Activated B cell treated with CpG ODN at 0.5 μM for 24 hours (primary cell): ENCODE results near the gene TEAD3. TPM values are rescaled to one million over a fixed set of nuclear protein-coding genes. Genes with fewer than 3 reads are reported as not detected.

Experiments
- ATAC-seq: fragments of 200-7000 bp; cut with Tn5 transposase; one replicate; pipeline ENCODE4 v1.10.0; 2021; ENCODE audit warnings: low read depth, mild to moderate bottlenecking, moderate library complexity
- CTCF ChIA-PET: fragments of 350-600 bp; sonication (Branson Sonifier 250); formaldehyde crosslinking; loops from one replicate; lab custom pipeline; 2021; ENCODE audit warnings: antibody characterized with exemption; lab: Charles Lee
- POLR2A ChIA-PET: fragments of 350-600 bp; sonication (Branson Sonifier 250); formaldehyde crosslinking; loops from one replicate; lab custom pipeline; 2021; ENCODE audit warnings: antibody characterized with exemption; lab: Charles Lee
- DNase-seq: peaks from one replicate; pipeline ENCODE4 v3.0.0; 2022
- H3K27ac Mint-ChIP-seq: one replicate; pipeline ENCODE4 v1.8.0; 2020; ENCODE audit warnings: mixed read lengths
- H3K27me3 Mint-ChIP-seq: one replicate; pipeline ENCODE4 v1.8.0; 2021; ENCODE audit warnings: mixed read lengths
- H3K36me3 Mint-ChIP-seq: one replicate; pipeline ENCODE4 v1.8.0; 2021; ENCODE audit warnings: low read depth, mixed read lengths
- H3K4me1 Mint-ChIP-seq: one replicate; pipeline ENCODE4 v1.8.0; 2021; ENCODE audit warnings: mixed read lengths
- H3K4me3 Mint-ChIP-seq: one replicate; pipeline ENCODE4 v1.8.0; 2020; ENCODE audit warnings: mild to moderate bottlenecking, mixed read lengths
- H3K9me3 Mint-ChIP-seq: one replicate; pipeline ENCODE4 v1.8.0; 2020; ENCODE audit warnings: mixed read lengths
- CTCF ChIP-seq: fragments of 200-600 bp; IDR thresholded peaks from one replicate; pipeline ENCODE4 v1.8.0; 2022; ENCODE audit warnings: antibody characterized with exemption, mild to moderate bottlenecking
- intact Hi-C: fragments of 100-400 bp; cut with micrococcal nuclease; formaldehyde crosslinking; loops from one replicate; pipeline ENCODE4 v1.15.1; 2024
- total RNA-seq: library from RNA; stranded (reverse); gene quantifications from 2 replicates; pipeline ENCODE4 v1.2.3, GENCODE V29; 2022

TEAD3 gene
- total RNA-seq, 1 donor from 2014 or later: 0.13 TPM

DNA sequence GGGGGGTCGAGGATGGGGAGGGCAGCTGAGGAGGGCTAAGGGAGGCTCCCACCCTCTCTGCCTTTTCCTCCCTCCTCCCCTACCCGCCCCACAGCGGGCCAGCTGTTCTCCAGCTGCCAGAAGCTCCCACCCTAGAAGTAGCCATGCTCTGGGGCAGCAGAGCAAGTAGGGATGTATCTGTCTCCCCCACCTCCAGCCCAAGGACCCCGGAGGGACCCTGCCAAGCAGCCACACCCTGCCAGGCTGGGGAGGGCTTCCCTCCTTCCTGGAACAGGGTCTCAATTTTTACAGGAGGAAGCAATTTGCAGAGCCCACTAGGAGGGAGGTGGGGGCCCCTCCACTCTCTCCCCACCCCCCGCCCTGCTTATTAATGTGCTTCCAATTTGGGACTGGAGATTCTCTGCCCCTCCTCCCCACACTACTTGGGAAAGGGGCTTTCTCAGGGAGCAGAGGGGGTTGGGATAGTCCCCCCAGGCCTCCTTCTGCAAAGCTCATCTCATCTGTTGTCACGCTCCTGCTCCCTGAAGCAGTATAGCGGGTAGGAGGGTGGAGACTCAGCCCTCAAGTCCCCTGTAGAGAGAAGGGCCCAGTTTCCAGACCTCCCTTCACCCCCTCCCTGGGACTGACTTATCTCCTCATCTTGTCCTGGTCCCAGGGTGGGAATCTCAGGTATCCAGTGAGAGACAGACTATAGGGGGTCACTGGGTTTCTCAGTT is 4.5 kb downstream of the TEAD3 start:
- no peak for DNase-seq
- no peak for TF ChIP-seq CTCF
- H3K27ac Mint-ChIP-seq: no peak overlapping the region
- H3K4me1 Mint-ChIP-seq: peaks cover 5% of the 10 kb centered on the region
- ChIA-PET POLR2A (no interaction called here), CTCF (no interaction called here)
- H3K27me3 Mint-ChIP-seq: peaks cover 10% of the 10 kb centered on the region
- intact Hi-C loops: no loop called here
- no peaks in the 10 kb centered on the region for H3K36me3 Mint-ChIP-seq
- no peaks in the 10 kb centered on the region for H3K9me3 Mint-ChIP-seq
- no peak overlapping the region for H3K4me3 Mint-ChIP-seq
- no peak for ATAC-seq

DNA sequence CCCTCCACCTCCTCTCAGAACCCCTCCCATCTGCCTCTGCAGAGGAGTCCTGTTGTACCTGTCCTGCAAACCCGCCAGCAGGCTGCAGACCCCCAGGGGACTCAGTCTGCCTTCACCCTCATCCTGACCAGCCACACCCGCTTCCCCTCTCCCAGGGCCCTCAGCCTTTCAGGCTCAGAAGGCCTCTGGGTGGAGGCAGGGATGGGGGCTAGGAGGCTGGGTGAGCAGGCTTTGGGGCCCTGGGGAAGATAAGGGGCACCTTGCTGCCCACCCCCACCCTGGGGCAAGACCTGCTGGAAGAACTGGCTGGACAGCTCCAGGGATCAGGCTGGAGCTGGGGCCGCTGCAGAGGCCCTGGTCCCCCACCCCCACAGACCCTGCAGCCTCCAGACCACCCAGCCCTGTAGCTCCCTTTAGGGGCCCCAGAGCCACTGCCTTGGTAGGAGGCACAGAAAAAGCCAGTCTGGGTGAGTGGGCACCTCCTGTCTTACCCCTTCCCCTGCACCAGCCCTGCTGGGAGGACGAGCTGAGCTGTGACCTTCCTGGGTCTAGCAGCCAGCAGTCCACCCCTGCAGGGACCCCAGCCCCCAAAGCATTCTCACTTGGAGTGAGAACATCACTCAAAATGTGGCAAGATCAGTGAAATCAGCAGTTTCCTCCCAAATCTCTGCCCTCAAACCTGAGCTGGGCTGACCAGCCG is 5.2 kb downstream of the TEAD3 start:
- Mint-ChIP-seq H3K27ac (no peak overlapping the region), H3K27me3 (peaks cover 10% of the 10 kb centered on the region)
- intact Hi-C loops: no loop called here

DNA sequence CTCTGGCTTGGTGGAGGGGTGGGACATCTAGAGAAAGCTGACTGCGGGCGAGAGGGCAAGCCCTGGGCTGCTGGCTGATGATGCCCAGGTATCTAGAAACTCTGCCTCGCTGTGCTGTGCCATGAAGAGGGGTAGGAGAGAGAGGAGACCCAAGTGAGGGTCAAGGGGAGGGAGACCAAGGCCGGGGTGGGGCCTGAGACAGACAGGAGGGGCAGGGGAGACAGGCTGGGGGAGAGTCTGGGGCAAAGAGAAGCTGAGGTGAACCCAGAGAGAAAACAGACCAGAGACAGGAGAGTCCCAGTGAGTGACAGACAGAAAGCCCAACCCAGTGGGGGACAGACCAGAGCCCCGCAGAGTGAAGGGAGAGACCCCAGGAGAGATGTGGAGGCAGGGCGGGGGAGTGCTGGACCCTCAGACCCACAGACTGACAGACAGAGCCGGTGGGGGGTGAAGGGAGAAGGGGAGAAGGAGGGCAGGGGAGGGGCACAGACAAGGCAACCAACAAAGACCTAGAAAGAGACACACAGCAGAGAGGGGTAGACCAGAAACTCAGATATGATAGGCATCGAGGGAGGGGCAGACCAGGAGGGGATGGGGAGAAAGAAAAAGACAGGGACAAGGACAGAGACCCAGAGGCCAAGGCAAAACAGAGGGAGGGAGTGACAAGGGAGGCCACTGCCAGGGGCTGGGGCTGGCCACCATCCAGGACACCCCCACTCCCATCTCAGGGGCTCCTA is 5.9 kb downstream of the TEAD3 start:
- DNase-seq: no peak
- Mint-ChIP-seq H3K27me3 (peaks cover 10% of the 10 kb centered on the region), H3K4me1 (peaks cover 5% of the 10 kb centered on the region), H3K9me3 (no peaks in the 10 kb centered on the region), H3K36me3 (no peaks in the 10 kb centered on the region), H3K27ac (no peak overlapping the region), H3K4me3 (no peak overlapping the region)
- ChIA-PET CTCF (no interaction called here), POLR2A (interaction anchor here (0.5 to 0.6 kb wide), 2 partner anchors 17 to 1254 kb away, joined by 3 to 4 read pairs; partner anchors contain the start of gene HMGA1)
- intact Hi-C loops: no loop called here
- no peak for ATAC-seq
- TF ChIP-seq CTCF: no peak

More for the DNA sequence above, 5.2 kb downstream of the TEAD3 start:
- Mint-ChIP-seq H3K36me3 (no peaks in the 10 kb centered on the region), H3K4me1 (peaks cover 5% of the 10 kb centered on the region), H3K9me3 (no peaks in the 10 kb centered on the region), H3K4me3 (no peak overlapping the region)
- TF ChIP-seq CTCF: no peak
- no peak for DNase-seq
- ChIA-PET POLR2A (interaction anchor here (0.5 to 0.6 kb wide), 2 partner anchors 18 to 1255 kb away, joined by 3 to 4 read pairs; partner anchors contain the start of gene HMGA1), CTCF (no interaction called here)
- ATAC-seq: no peak

DNA sequence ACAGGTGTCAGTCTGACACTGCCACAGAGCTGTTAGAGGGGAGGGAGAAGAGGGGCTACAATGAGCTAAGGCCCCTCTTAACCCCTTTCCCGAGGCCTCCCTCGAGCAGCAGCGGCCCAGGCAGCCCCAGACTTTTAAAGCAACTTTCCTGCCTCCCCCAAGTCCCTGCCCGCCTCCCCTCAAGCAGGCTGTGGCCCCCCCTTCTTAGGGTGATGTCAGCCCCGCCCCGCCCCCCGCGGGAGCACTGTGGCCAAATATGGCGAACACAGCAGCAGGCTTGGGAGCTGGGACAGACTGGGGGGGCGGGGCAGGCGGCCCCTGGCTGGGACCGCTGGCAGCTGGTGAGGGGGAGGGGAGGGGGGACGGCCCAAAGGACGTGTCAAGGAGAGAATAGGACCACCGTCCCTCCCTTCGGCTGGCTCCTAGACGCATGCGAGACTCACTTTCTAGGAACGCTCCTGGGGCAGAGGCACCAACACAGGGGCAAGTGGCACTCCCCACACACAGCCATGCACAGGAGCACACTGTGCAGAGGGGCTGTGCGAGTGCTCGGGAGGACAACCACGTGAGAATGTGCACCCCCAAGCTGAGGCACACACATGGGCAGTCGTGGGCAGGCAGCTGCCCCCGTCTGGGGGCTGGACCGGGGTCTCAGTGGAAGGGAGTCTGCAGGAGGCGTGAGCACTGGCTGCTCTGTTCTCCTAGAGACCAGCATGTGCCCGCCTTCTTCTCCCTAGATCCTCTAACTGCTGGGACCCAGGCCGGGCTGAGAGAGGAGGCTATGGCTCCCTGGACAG is 6.7 kb downstream of the TEAD3 start:
- ATAC-seq (no peak), DNase-seq (no peak)
- Mint-ChIP-seq H3K4me3 (no peak overlapping the region), H3K36me3 (no peaks in the 10 kb centered on the region), H3K4me1 (peaks cover 5% of the 10 kb centered on the region), H3K9me3 (no peaks in the 10 kb centered on the region), H3K27ac (no peak overlapping the region), H3K27me3 (peaks cover 8% of the 10 kb centered on the region)
- POLR2A ChIA-PET: interaction anchor here (0.6 to 0.8 kb wide), 2 partner anchors 16 to 180 kb away, joined by 4 read pairs; no protein-coding TSS in a partner anchor
- intact Hi-C loops: no loop called here
- CTCF ChIA-PET: interaction anchor here (1.2 kb wide), 1 partner anchor 247 kb away, joined by 3 read pairs; no protein-coding TSS in a partner anchor
- no peak for TF ChIP-seq CTCF
